ENCODE data around the gene CSF1R. TPM values are rescaled to one million over a fixed set of nuclear protein-coding genes. Genes with fewer than 3 reads are reported as not detected.

Gene CSF1R
- polyA plus RNA-seq (2013, experiment 1 of 2; ENCODE audit: insufficient read length) = 0.71 TPM
- polyA plus RNA-seq (2013, experiment 2 of 2; ENCODE audit: insufficient read length) = 1.4 TPM

DNA sequence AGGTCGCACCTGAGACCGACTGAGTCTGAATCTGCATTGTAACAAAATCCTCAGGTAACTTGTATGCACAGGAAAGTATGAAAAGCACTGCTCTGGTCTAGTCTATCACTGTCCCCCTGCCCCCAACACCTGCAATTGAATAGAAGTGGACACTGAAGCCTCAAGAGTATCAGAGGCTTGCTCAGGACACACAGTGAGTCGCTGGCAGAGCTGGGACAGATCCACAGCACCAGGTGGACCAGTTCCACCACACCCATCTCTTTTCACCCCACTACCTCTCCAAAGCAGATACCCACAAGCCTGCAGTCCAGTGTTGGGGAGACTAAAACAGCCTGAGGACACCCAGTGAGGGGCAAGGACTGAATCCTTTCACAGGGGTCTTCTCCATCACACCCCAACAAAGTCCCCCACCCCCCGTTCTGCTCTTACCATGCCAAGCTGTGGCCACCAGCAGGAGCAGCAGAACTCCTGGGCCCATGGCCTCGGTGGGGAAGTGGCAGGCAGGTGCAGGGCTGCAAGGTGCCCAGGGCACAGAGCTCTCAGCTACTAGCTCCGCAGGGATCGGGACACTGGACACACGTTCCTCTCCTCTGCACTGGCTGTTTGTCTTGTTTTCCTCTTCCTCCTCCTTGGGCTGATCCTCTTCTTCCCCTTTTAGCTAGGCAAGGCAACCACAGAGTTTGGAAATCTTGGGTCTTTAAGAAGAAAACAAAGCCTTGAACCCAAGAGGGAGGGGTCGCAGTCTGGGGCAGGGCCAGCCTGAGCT lies at the start of gene CSF1R:
Gene CSF1R, minus strand, starts transcription at position 605 of the 766 bp plus-strand sequence. Its CDS starts 127 bp downstream, at position 478.
- DNase-seq = no peak

- no peak for DNase-seq
These were observed 49.4 kb upstream of the CSF1R start for GRCh38 chr5:150135557-150136304.

DNA sequence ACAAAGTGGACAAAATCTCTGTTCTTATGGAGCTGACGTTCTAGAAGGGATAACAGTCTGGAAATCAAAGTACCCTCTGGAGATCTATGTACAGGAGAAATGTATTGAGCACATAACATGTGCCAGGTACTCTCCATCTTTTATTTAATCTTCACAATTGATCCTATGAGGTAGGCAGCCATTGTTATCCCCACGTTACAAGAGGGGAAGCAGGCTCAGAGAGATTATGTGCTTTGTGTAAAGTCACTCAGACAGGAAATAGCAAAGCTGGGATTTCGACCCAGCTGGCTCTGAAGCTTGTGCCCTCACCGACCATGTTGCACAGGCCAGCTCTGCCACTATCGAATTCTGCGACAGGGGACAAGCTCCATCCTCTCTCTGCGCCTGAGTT lies 47.8 kb upstream of the CSF1R start:
- no peak for DNase-seq

GRCh38 chr5:150133581-150134197 lies 47.3 kb upstream of the CSF1R start:
- DNase-seq = no peak

DNA sequence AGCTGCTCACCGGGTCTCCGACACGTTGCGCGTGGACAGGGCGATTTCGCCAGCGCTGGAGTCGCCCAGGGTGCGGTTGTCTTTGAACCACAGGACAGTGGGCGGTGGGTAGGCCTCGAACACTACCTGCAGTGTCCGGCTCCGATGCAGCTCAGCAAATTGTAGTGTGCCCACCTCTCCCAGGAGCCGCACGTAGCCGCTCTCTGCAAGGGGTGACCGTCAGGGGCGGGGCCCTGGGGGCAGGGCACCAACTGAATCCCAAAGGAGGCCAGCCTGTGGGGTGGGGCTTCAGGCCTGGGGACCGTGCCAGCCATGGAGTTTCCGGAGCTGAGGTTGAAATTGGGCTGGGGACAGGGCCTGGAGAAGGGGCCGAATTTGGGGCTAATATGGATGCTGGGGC lies 46.4 kb upstream of the CSF1R start:
- no peak for DNase-seq

- no peak for DNase-seq
These were observed 45.8 kb upstream of the CSF1R start for GRCh38 chr5:150131978-150132694.

- DNase-seq = no peak
These were observed 45.1 kb upstream of the CSF1R start for GRCh38 chr5:150131461-150131860.

DNA sequence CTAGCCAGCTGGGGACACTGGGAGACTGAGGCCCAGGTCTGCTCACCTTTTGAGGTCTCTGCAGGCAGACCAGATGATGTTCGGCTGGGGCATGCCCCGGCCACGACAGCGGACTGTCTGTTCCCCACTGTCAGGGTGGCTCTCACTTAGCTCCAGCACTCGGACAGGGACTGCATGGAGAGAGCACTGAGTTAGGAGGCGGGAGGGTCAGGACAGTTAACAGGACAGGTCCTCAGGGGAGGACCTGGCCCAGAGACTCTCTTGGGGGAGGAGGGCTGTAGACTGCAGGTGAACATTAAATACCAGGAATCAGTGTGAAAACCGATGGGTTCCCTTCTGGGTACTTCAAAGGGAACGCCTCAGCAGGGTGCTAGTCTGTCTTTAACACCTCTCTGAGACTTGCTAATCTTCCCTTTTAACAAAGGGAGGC lies 44.2 kb upstream of the CSF1R start:
- DNase-seq = no peak

GRCh38 chr5:150129813-150130492 lies 43.6 kb upstream of the CSF1R start:
- DNase-seq = peak; percentile 63

DNA sequence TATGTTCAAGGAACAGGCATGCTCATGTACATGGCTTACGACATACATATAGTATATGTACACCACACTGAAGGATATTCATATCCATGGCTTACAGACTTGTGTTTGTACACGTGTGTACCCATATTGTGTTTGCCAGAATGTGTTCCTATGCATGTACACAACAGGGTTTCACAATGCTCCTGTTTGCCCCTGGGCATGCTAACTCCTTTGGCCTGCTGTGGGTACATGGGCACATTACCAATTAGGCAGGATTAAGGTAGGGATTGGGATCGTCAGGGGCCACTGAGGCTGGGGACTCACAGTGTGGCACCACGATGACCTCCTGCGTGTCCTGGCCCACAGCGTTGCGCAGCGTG lies 43.1 kb upstream of the CSF1R start:
- no peak for DNase-seq

DNA sequence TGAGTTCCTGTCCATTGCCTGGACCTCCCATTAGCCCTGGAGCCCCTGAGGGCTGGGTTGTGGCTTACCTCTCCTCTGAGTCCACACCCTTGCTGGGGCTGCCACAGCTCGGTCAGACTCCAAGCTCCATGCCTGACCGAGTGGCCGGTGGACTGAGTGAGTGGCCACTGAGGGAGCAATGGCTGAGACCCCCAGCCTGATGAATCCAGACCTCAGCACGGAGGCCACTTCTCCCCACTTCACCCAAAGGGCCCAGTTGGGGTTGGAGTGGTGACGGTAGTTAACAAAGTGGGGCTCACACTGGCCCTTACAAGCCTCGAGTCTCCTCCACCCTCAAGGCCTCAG lies 40.5 kb upstream of the CSF1R start:
- DNase-seq = no peak

GRCh38 chr5:150126199-150126920 lies 40.0 kb upstream of the CSF1R start:
- no peak for DNase-seq

GRCh38 chr5:150125334-150125733 lies 39.0 kb upstream of the CSF1R start:
- no peak for DNase-seq

GRCh38 chr5:150124596-150124995 lies 38.2 kb upstream of the CSF1R start:
- DNase-seq = no peak

DNA sequence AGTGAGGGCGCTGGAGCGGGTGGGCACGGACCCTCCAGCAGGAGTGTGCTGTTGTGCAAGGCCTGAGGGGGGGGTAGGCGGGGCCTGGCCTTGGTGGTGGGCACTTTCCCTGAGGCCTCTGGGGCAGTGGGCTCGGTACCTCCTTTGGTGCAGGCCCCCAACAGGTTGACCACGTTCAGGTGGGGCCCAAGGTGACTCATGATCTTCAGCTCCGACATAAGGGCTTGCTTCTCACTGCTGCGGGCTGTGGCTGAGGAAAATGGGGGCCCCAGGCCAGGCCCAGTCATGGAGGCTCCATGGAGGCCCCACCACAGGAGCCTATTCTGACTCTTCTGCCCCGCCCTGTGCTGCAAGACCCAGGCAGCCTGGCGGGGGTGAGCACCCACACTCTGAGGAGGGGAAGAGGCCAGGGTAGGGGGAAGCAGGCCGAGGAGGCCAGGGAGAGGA lies 37.8 kb upstream of the CSF1R start:
- DNase-seq = no peak

GRCh38 chr5:150123542-150123941 lies 37.2 kb upstream of the CSF1R start:
- no peak for DNase-seq

GRCh38 chr5:150122536-150123481 lies 36.5 kb upstream of the CSF1R start:
- no peak for DNase-seq

DNA sequence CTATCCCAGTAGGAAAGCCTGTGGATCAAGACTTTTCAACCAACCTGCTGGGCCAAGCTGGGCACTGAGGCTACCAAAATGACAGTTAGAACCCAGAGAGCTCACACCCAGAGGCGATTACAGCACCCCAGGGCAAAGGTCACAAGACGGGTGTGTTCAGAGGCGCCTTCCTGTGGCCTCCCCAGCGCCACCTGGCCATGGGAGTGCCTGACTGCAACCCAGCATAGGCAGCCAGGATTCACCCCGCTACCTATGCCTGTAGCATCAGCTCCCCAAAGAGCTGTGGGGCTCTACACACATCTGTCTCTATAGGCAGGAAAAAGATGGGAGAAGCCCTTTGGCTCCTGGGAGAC lies 35.8 kb upstream of the CSF1R start:
- no peak for DNase-seq

- no peak for DNase-seq
These were observed 35.2 kb upstream of the CSF1R start for GRCh38 chr5:150121448-150122157.

Measured in fibroblast of skin of scalp (primary cell).